Measurements from ENCODE around the gene RAB3GAP2.

RAB3GAP2 gene

DNA sequence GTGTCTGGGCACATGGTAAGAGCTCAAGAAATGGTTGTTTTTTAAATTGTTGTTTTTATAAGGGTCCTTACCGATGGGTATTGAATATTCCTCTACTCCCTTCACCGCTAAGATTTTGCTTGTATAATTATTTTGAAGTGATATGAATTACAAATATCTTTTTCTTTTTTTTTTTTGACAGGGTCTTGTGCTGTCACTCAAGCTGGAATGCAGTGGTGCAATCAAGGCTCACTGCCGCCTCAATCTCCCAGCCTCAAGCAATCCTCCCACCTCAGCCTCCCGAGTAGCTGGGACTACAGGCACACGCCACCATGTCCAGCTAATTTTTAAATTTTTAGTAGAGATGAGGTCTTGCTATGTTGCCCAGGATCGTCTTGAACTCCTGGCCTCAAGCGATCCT, 27.1 kb upstream of the RAB3GAP2 start:
- H3K36me3 Mint-ChIP-seq (ENCODE audit: low read depth) = no peaks in the 10 kb centered on the region
- no peaks in the 10 kb centered on the region for H3K9me3 Mint-ChIP-seq
- H3K27ac Mint-ChIP-seq = no peak overlapping the region
- peaks cover 6% of the 10 kb centered on the region for H3K27me3 Mint-ChIP-seq
- H3K4me3 Mint-ChIP-seq = no peak overlapping the region
- H3K4me1 Mint-ChIP-seq (ENCODE audit: low read depth) = peaks cover 8% of the 10 kb centered on the region
- intact Hi-C loops (cut with micrococcal nuclease) = loop anchor here (5.0 kb wide), 1 partner anchor 478 kb away; no protein-coding TSS in a partner anchor

DNA sequence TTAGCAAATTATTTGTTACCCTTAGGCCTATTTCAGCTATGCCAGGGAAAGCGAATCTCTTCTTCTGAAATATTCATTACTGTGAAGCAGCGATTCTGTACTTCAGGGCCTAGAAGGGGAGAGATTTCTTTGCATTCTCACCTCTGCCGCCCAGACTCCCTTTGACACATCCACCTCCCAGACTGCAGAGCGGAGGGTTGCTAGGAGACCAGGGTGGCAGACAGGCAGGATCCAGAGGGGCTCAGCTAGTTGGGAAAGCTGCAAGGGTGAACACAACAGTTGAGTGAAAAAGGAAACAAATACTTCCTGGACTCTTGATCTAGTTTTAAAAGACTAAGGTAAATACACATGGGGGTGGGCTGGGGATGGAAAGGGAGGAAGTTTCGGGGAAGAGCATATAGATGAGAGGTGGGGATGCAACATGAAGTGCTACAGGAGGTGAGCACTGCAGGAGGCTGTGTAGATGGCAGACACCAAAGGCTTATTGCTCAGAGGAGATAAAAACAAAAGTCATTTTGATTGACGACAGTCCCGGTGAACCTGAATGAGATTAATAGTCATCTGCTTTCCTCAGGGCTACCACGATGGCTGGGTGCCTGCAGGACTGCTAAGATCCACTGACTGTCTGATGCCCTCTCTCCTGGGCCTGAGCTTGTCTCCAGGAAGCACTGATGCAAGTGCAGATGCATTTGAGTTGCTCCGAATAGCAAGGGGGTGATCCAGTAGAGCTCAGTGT, 26.4 kb upstream of the RAB3GAP2 start:
- Mint-ChIP-seq H3K9me3 (no peaks in the 10 kb centered on the region), H3K4me1 (ENCODE audit: low read depth) (peaks cover 8% of the 10 kb centered on the region), H3K4me3 (no peak overlapping the region), H3K27me3 (peaks cover 2% of the 10 kb centered on the region), H3K36me3 (ENCODE audit: low read depth) (no peaks in the 10 kb centered on the region), H3K27ac (no peak overlapping the region)
- intact Hi-C loops (cut with micrococcal nuclease) = loop anchor here (5.0 kb wide), 1 partner anchor 479 kb away; no protein-coding TSS in a partner anchor

DNA sequence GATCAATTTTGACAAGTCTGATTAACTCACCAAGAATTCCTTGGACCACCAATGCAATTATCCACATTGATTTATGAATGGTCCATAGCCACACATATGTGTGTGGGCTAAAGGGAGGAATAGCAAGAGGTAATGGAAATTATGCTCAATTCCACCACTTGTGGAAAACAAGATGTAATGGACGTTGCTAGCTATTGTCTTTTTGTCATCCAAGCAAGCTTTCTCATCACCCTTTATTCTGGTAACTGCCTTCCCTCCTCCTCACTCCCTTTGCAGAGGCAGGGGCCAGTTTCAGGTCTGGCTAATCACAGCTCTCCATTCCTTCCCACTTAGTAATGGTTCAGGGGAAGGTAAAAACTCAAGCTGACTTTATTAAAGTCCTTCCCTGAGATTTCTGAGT, 24.7 kb upstream of the RAB3GAP2 start:
- Mint-ChIP-seq H3K4me3 (no peak overlapping the region), H3K36me3 (ENCODE audit: low read depth) (no peaks in the 10 kb centered on the region), H3K27ac (no peak overlapping the region), H3K9me3 (no peaks in the 10 kb centered on the region), H3K4me1 (ENCODE audit: low read depth) (peaks cover 8% of the 10 kb centered on the region), H3K27me3 (no peaks in the 10 kb centered on the region)
- intact Hi-C loops (cut with micrococcal nuclease) = loop anchor here (5.0 kb wide), 1 partner anchor 480 kb away; no protein-coding TSS in a partner anchor

- intact Hi-C loops (cut with micrococcal nuclease) = loop anchor here (5.0 kb wide), 1 partner anchor 482 kb away; no protein-coding TSS in a partner anchor
- Mint-ChIP-seq H3K9me3 (no peaks in the 10 kb centered on the region), H3K27ac (no peak overlapping the region), H3K36me3 (ENCODE audit: low read depth) (no peaks in the 10 kb centered on the region), H3K4me1 (ENCODE audit: low read depth) (peaks cover 5% of the 10 kb centered on the region), H3K27me3 (peaks cover 3% of the 10 kb centered on the region), H3K4me3 (no peak overlapping the region)
Observed at GRCh38 chr1:220294846-220295301, 22.6 kb upstream of the RAB3GAP2 start.

DNA sequence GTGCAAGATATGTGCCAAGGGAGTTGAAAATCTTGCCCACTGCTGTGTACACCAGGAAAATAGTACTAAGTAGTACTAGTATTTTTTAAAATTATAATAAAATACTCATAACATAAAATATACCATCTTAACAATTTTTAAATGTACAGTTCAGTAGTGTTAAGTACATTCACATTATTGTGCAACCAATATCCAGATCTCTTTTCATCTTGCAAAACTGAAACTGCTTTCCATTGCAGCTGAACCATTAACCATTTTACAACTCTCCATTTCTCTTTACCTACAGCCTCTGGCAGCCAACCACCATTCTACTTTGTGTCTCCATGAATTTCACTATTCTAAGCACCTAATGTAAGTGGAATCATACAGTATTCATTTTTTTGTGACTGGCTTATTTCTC, 19.3 kb upstream of the RAB3GAP2 start:
- intact Hi-C loops (cut with micrococcal nuclease) = no loop called here
- Mint-ChIP-seq H3K27me3 (peaks cover 5% of the 10 kb centered on the region), H3K4me1 (ENCODE audit: low read depth) (peaks cover 5% of the 10 kb centered on the region), H3K36me3 (ENCODE audit: low read depth) (no peaks in the 10 kb centered on the region), H3K27ac (no peak overlapping the region), H3K4me3 (no peak overlapping the region), H3K9me3 (no peaks in the 10 kb centered on the region)

- H3K4me1 Mint-ChIP-seq (ENCODE audit: low read depth) = peaks cover 5% of the 10 kb centered on the region
- H3K9me3 Mint-ChIP-seq = no peaks in the 10 kb centered on the region
- intact Hi-C loops (cut with micrococcal nuclease) = no loop called here
- no peaks in the 10 kb centered on the region for H3K36me3 Mint-ChIP-seq (ENCODE audit: low read depth)
- no peak overlapping the region for H3K4me3 Mint-ChIP-seq
- no peak overlapping the region for H3K27ac Mint-ChIP-seq
- peaks cover 5% of the 10 kb centered on the region for H3K27me3 Mint-ChIP-seq
Observed at GRCh38 chr1:220290140-220290761, 18.0 kb upstream of the RAB3GAP2 start.

DNA sequence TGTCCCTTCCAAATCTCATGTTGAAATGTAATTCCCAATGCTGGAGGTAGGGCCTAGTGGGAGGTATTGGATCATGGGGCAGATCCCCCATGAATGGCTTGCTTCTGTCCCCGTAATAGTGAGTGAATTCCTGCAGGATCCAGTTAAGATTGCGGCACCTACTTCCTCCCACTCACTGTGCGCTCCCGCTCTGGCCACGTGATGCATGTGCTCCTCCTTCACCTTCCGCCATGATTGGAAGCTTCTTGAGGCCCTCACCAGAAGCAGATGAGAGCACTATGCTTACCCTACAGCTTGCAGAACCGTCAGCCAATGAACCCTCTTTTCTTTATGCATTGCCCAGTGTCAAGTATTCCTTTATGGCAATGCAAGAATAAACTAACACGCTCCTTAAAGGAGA, 14.9 kb upstream of the RAB3GAP2 start:
- Mint-ChIP-seq H3K27ac (no peak overlapping the region), H3K27me3 (peaks cover 5% of the 10 kb centered on the region), H3K4me1 (ENCODE audit: low read depth) (peaks cover 5% of the 10 kb centered on the region), H3K36me3 (ENCODE audit: low read depth) (no peaks in the 10 kb centered on the region), H3K9me3 (no peaks in the 10 kb centered on the region), H3K4me3 (no peak overlapping the region)
- intact Hi-C loops (cut with micrococcal nuclease) = no loop called here

DNA sequence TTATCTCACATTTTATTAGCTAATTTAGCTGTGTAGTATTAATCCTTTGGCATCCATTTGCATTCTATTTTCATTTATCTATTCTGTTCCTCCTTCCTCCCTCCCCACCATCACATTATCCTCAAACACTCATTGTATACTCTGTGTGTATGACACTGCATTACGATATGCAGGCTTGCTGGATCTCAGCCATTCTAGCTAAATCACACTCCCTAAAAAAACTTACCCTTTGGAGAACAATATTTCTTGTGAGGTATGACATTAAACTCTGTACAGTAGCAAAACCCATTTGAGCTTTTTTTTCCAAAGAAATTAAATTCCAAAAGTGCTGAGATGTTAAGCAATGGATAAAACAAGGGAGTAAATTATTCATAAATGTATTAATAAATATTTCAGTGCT, 11.4 kb upstream of the RAB3GAP2 start:
- intact Hi-C loops (cut with micrococcal nuclease) = no loop called here
- Mint-ChIP-seq H3K4me3 (no peak overlapping the region), H3K9me3 (no peaks in the 10 kb centered on the region), H3K4me1 (ENCODE audit: low read depth) (no peaks in the 10 kb centered on the region), H3K27me3 (no peaks in the 10 kb centered on the region), H3K36me3 (ENCODE audit: low read depth) (no peaks in the 10 kb centered on the region), H3K27ac (no peak overlapping the region)

DNA sequence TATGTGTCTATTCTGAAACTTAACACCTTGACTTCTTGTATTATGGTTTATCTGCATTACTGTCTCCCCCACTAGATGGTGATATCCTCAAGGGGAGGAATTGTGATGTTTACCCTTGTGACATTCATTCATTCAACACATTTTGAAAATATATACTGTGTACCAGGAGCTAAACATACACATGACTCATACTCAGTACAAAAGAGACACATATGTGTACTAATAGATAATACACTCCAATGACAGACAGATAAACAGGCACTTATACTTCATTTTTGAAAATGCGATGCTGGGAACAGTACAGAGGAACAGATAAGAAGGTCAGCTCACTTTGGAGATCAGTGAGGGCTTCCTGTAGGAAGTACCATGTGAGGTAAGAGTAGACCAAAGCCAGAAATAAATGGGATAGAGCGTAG, 8.9 kb upstream of the RAB3GAP2 start:
- Mint-ChIP-seq H3K4me3 (no peak overlapping the region), H3K27me3 (no peaks in the 10 kb centered on the region)
- intact Hi-C loops (cut with micrococcal nuclease) = no loop called here

DNA sequence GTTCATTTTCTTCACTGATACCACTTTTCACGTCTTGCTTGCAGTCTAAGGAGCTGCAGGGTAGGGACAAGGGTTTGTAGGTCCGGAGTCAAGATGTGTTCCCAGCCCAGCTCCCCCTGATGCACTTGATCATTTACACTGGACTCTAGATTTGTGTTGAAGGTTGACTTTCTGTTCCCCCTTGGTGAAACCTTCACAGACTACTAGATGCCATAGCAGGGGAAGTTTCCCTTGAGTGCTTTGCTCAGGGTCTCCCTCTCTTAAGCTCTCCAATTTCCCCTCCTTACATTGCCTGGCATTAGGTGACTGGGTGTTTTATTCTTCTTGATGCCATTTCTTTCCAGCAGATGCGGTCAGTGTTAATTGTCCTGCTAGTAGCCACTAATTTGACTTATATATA, 8.0 kb upstream of the RAB3GAP2 start:
- no peak overlapping the region for H3K27ac Mint-ChIP-seq
- no peaks in the 10 kb centered on the region for H3K27me3 Mint-ChIP-seq
- intact Hi-C loops (cut with micrococcal nuclease) = no loop called here
- H3K4me3 Mint-ChIP-seq = no peak overlapping the region
- no peaks in the 10 kb centered on the region for H3K36me3 Mint-ChIP-seq (ENCODE audit: low read depth)
- no peaks in the 10 kb centered on the region for H3K4me1 Mint-ChIP-seq (ENCODE audit: low read depth)
- H3K9me3 Mint-ChIP-seq = no peaks in the 10 kb centered on the region

More for the DNA sequence above, 8.9 kb upstream of the RAB3GAP2 start:
- H3K9me3 Mint-ChIP-seq = no peaks in the 10 kb centered on the region
- H3K27ac Mint-ChIP-seq = no peak overlapping the region
- no peaks in the 10 kb centered on the region for H3K4me1 Mint-ChIP-seq (ENCODE audit: low read depth)
- H3K36me3 Mint-ChIP-seq (ENCODE audit: low read depth) = no peaks in the 10 kb centered on the region

- Mint-ChIP-seq H3K36me3 (ENCODE audit: low read depth) (no peaks in the 10 kb centered on the region), H3K27me3 (no peaks in the 10 kb centered on the region), H3K27ac (no peak overlapping the region), H3K4me1 (ENCODE audit: low read depth) (peaks cover 7% of the 10 kb centered on the region), H3K9me3 (no peaks in the 10 kb centered on the region), H3K4me3 (no peak overlapping the region)
- intact Hi-C loops (cut with micrococcal nuclease) = no loop called here
Observed at GRCh38 chr1:220278991-220279390, 6.7 kb upstream of the RAB3GAP2 start.

GRCh38 chr1:220275430-220275829, 3.2 kb upstream of the RAB3GAP2 start:
- no peaks in the 10 kb centered on the region for H3K36me3 Mint-ChIP-seq (ENCODE audit: low read depth)
- intact Hi-C loops (cut with micrococcal nuclease) = no loop called here
- H3K4me1 Mint-ChIP-seq (ENCODE audit: low read depth) = peaks cover 7% of the 10 kb centered on the region
- H3K27ac Mint-ChIP-seq = no peak overlapping the region
- H3K9me3 Mint-ChIP-seq = no peaks in the 10 kb centered on the region
- no peaks in the 10 kb centered on the region for H3K27me3 Mint-ChIP-seq
- no peak overlapping the region for H3K4me3 Mint-ChIP-seq

GRCh38 chr1:220274251-220274855, 2.1 kb upstream of the RAB3GAP2 start:
- Mint-ChIP-seq H3K27ac (no peak overlapping the region), H3K36me3 (ENCODE audit: low read depth) (no peaks in the 10 kb centered on the region), H3K4me3 (no peak overlapping the region), H3K27me3 (no peaks in the 10 kb centered on the region), H3K4me1 (ENCODE audit: low read depth) (peaks cover 7% of the 10 kb centered on the region), H3K9me3 (no peaks in the 10 kb centered on the region)
- intact Hi-C loops (cut with micrococcal nuclease) = loop anchor here (5.0 kb wide), 1 partner anchor 182 kb away; the partner anchor contains the start of gene IARS2

DNA sequence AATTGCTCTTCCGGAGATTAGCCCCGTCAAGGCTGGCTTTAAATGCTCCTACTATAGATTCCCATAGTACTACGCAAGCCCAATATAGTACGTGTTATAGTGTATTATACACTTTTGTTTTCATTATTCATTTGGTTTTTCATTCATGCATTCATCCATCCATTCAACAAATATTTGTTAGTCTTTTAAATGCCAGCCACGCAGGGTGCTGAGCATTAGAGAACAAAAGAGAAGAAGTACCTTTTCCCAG, 513 bp upstream of the RAB3GAP2 start:
- Mint-ChIP-seq H3K36me3 (ENCODE audit: low read depth) (peaks cover under 1% of the 10 kb centered on the region), H3K9me3 (no peaks in the 10 kb centered on the region), H3K4me1 (ENCODE audit: low read depth) (peaks cover 7% of the 10 kb centered on the region), H3K27me3 (no peaks in the 10 kb centered on the region), H3K4me3 (no peak overlapping the region), H3K27ac (no peak overlapping the region)
- intact Hi-C loops (cut with micrococcal nuclease) = loop anchor here (5.0 kb wide), 1 partner anchor 180 kb away; the partner anchor contains the start of gene IARS2
